ENCODE data around the gene RPS27A. TPM values are rescaled to one million over a fixed set of nuclear protein-coding genes. Genes with fewer than 3 reads are reported as not detected.

RPS27A gene
- 910 and 984 TPM in 2 replicates for total RNA-seq

GRCh38 chr2:55232084-55232862 lies at the start of gene RPS27A, which contains the start of gene CLHC1:
TSS of gene RPS27A (plus strand) at chr2:55232688. CDS start at chr2:55232825, 137 bp downstream.
TSS of gene CLHC1 (minus strand) at chr2:55232293. CDS start at chr2:55222411, 9,882 bp downstream.

GRCh38 chr2:55268907-55269644 lies 36.6 kb downstream of the RPS27A start, which contains the start of gene MTIF2:
TSS of gene MTIF2 (minus strand) at chr2:55269231. CDS start at chr2:55263858, 5,373 bp downstream.

Other genes with a start within 250 kb of the RPS27A start
- 73.1 and 86.7 TPM in 2 replicates for gene RTN4, start 182.2 kb upstream of the RPS27A start, total RNA-seq
- gene CLHC1, start 395 bp upstream of the RPS27A start, total RNA-seq: 4.7 and 7.6 TPM in 2 replicates
- gene MTIF2, start 36.5 kb downstream of the RPS27A start, total RNA-seq: 23.3 and 35.2 TPM in 2 replicates
- gene CCDC88A, start 187.2 kb downstream of the RPS27A start, total RNA-seq: 47.6 and 52.7 TPM in 2 replicates